NCI-H446 (cell line): Measurements from ENCODE around the gene SNX21.
"Not testable (repeated sequence)": the region's sequence is repeated elsewhere in the genome, so short reads cannot be mapped to it uniquely, and the experiment has no call there.

Experiments
- DNase-seq, 2 experiments: peaks; one replicate each; lab custom pipeline; 2025; lab: John Stamatoyannopoulos, UW

SNX21 gene

GRCh38 chr20:45833030-45833882 lies at the start of gene SNX21:
Gene SNX21 (plus strand): TSS chr20:45833799. CDS start chr20:45833920, 121 bp downstream.
- peak; percentile 39 to 85 for DNase-seq

- DNase-seq, result no peak
Measured at GRCh38 chr20:45788351-45788750, 45.2 kb upstream of the SNX21 start.

- no peak for DNase-seq
Measured at GRCh38 chr20:45792317-45793118, 41.1 kb upstream of the SNX21 start.

GRCh38 chr20:45796337-45797065 lies 37.1 kb upstream of the SNX21 start:
- DNase-seq, result no peak

GRCh38 chr20:45797510-45797909 lies 36.1 kb upstream of the SNX21 start:
- DNase-seq, result not testable (repeated sequence)

- DNase-seq, result not testable (repeated sequence)
Measured at GRCh38 chr20:45797955-45798354, 35.6 kb upstream of the SNX21 start.

- peak; percentile 39 to 44 for DNase-seq
Measured at GRCh38 chr20:45798935-45799642, 34.5 kb upstream of the SNX21 start.

- no peak for DNase-seq
Measured at GRCh38 chr20:45801851-45802250, 31.7 kb upstream of the SNX21 start.

- no peak for DNase-seq
Measured at GRCh38 chr20:45810191-45810970, 23.2 kb upstream of the SNX21 start.

- DNase-seq, result peak; percentile 98 to 100
Measured at GRCh38 chr20:45812157-45813005, 21.2 kb upstream of the SNX21 start, which contains the start of gene UBE2C. Gene UBE2C (plus strand): TSS chr20:45812644. CDS start chr20:45812696, 52 bp downstream.

- DNase-seq, result no peak
Measured at GRCh38 chr20:45813006-45813340, 20.6 kb upstream of the SNX21 start.

GRCh38 chr20:45813489-45813888 lies 20.1 kb upstream of the SNX21 start:
- DNase-seq, result no peak

- DNase-seq, result no peak
Measured at GRCh38 chr20:45814314-45814713, 19.3 kb upstream of the SNX21 start.

GRCh38 chr20:45816951-45817350 lies 16.6 kb upstream of the SNX21 start:
- DNase-seq, result no peak

- no peak for DNase-seq
Measured at GRCh38 chr20:45817376-45818194, 16.0 kb upstream of the SNX21 start.

- no peak for DNase-seq
Measured at GRCh38 chr20:45818239-45818638, 15.4 kb upstream of the SNX21 start.

- no peak for DNase-seq
Measured at GRCh38 chr20:45819466-45819865, 14.1 kb upstream of the SNX21 start.

- no peak for DNase-seq
Measured at GRCh38 chr20:45821947-45822346, 11.7 kb upstream of the SNX21 start.

GRCh38 chr20:45822857-45823256 lies 10.7 kb upstream of the SNX21 start:
- DNase-seq, result peak in 1 of 2 experiments; percentile 57
